ENCODE measurements around the gene TAF9B.
"Not testable (repeated sequence)": the region's sequence is repeated elsewhere in the genome, so short reads cannot be mapped to it uniquely, and the experiment has no call there.

Gene TAF9B

GRCh38 chrX:78103001-78103622, 36.3 kb downstream of the TAF9B start:
- no peak for TF ChIP-seq CTCF (IDR thresholded peaks at IDR 0.05; ENCODE audit: insufficient read depth, low read depth, low read length, missing control alignments)
- no peak for DNase-seq (ENCODE audit: low read depth)

GRCh38 chrX:78102091-78102490, 37.4 kb downstream of the TAF9B start:
- no peak for TF ChIP-seq CTCF (IDR thresholded peaks at IDR 0.05; ENCODE audit: insufficient read depth, low read depth, low read length, missing control alignments)
- H3K4me3 ChIP-seq (ENCODE audit: low read depth, low read length), result no peak overlapping the region

More at GRCh38 chrX:78103001-78103622, 36.3 kb downstream of the TAF9B start:
- peak overlapping the region; percentile 74 for H3K4me3 ChIP-seq (ENCODE audit: low read depth, low read length)

GRCh38 chrX:78098108-78098507, 41.3 kb downstream of the TAF9B start:
- H3K4me3 ChIP-seq (ENCODE audit: low read depth, low read length), result no peak overlapping the region
- DNase-seq (ENCODE audit: low read depth), result no peak
- no peak for TF ChIP-seq CTCF (IDR thresholded peaks at IDR 0.05; ENCODE audit: insufficient read depth, low read depth, low read length, missing control alignments)

More at GRCh38 chrX:78102091-78102490, 37.4 kb downstream of the TAF9B start:
- DNase-seq (ENCODE audit: low read depth), result no peak

GRCh38 chrX:78092296-78092695, 47.2 kb downstream of the TAF9B start:
- peak; percentile 43 for TF ChIP-seq CTCF (IDR thresholded peaks at IDR 0.05; ENCODE audit: insufficient read depth, low read depth, low read length, missing control alignments)
- no peak overlapping the region for H3K4me3 ChIP-seq (ENCODE audit: low read depth, low read length)
- DNase-seq (ENCODE audit: low read depth), result peak; percentile 55

- not testable (repeated sequence) for DNase-seq (ENCODE audit: low read depth); H3K4me3 ChIP-seq (ENCODE audit: low read depth, low read length)
Observed at GRCh38 chrX:78081413-78081812, 58.0 kb downstream of the TAF9B start.
